Keratinocyte (primary cell): ENCODE data around the gene KIF5B. TPM values are rescaled to one million over a fixed set of nuclear protein-coding genes. Genes with fewer than 3 reads are reported as not detected.

Experiments
- DNase-seq: peaks from one replicate; pipeline ENCODE4 v3.0.0-alpha.2; 2011; ENCODE audit warnings: low read depth, missing footprints, low spot score
- FAIRE-seq: peaks from 2 replicates; lab custom pipeline; 2011; peaks lifted over from hg19 to GRCh38; lab: Jason Lieb, UNC
- H2AFZ ChIP-seq: 2 replicates; pipeline ENCODE4 v1.6.0; 2012; ENCODE audit warnings: low read length, control low read depth, inconsistent platforms; ENCODE audit not compliant: control insufficient read depth
- H3K27ac ChIP-seq: 2 replicates; pipeline ENCODE4 v1.5.1; 2011; ENCODE audit warnings: low read length; ENCODE audit not compliant: control insufficient read depth, insufficient read depth
- H3K27me3 ChIP-seq: 3 replicates; pipeline ENCODE4 v1.6.0; 2011; ENCODE audit warnings: low read length; ENCODE audit not compliant: control insufficient read depth, insufficient read depth; ENCODE audit errors: extremely low read depth
- H3K36me3 ChIP-seq, 2 experiments: 2 replicates in 1 of 2; 3 replicates in 1 of 2; pipeline ENCODE4 v1.5.1; 2011; ENCODE audit warnings: low read length in 2 of 2, mild to moderate bottlenecking in 1 of 2; ENCODE audit not compliant: control insufficient read depth in 2 of 2, insufficient read depth in 2 of 2; ENCODE audit errors: extremely low read depth in 1 of 2
- H3K4me1 ChIP-seq: 3 replicates; pipeline ENCODE4 v1.5.1; 2011; ENCODE audit warnings: low read length; ENCODE audit not compliant: control insufficient read depth, insufficient read depth; ENCODE audit errors: extremely low read depth
- H3K4me2 ChIP-seq: 3 replicates; pipeline ENCODE4 v1.6.0; 2011; ENCODE audit warnings: low read depth, low read length; ENCODE audit not compliant: control insufficient read depth, insufficient read depth; ENCODE audit errors: extremely low read depth
- H3K4me3 ChIP-seq, 3 experiments: fragments of 200-600 bp in 1 of 3; sonication (generic) in 1 of 3; 2 replicates in 2 of 3; 3 replicates in 1 of 3; pipeline ENCODE4 v1.5.1; 2011 to 2016; ENCODE audit warnings: low read length in 3 of 3, mild to moderate bottlenecking in 3 of 3, control low read depth in 2 of 3, inconsistent platforms in 1 of 3, low read depth in 1 of 3, mixed read lengths in 1 of 3, mixed run types in 1 of 3, moderate library complexity in 1 of 3; ENCODE audit not compliant: control insufficient read depth in 2 of 3, insufficient read depth in 2 of 3; ENCODE audit errors: extremely low read depth in 1 of 3
- H3K79me2 ChIP-seq: 2 replicates; pipeline ENCODE4 v1.6.0; 2012; ENCODE audit warnings: low read length; ENCODE audit not compliant: control insufficient read depth, insufficient read depth
- H3K9ac ChIP-seq: 3 replicates; pipeline ENCODE4 v1.6.0; 2011; ENCODE audit warnings: low read length; ENCODE audit not compliant: control insufficient read depth, insufficient read depth; ENCODE audit errors: extremely low read depth
- H3K9me1 ChIP-seq: 3 replicates; pipeline ENCODE4 v1.6.0; 2011; ENCODE audit warnings: low read length; ENCODE audit not compliant: control insufficient read depth, insufficient read depth; ENCODE audit errors: extremely low read depth
- H3K9me3 ChIP-seq: 2 replicates; pipeline ENCODE4 v1.5.1; 2012; ENCODE audit warnings: low read depth, low read length; ENCODE audit not compliant: control insufficient read depth
- H4K20me1 ChIP-seq: 3 replicates; pipeline ENCODE4 v1.6.0; 2011; ENCODE audit warnings: low read length; ENCODE audit not compliant: control insufficient read depth, insufficient read depth; ENCODE audit errors: extremely low read depth
- EZH2 ChIP-seq: IDR thresholded peaks from one replicate; pipeline ENCODE4 v1.6.1; 2012; ENCODE audit warnings: inconsistent platforms, mild to moderate bottlenecking, low read length, moderate library complexity
- dilution Hi-C: fragments of 300-500 bp; cut with MboI; formaldehyde crosslinking; loops from one replicate; pipeline ENCODE4 v1.7.0; 2020; ENCODE audit warnings: low sequenced_read_pairs; ENCODE audit not compliant: extremely low pct_ligation_motif_present
- polyA plus RNA-seq, 5 experiments: library from polyadenylated mRNA; depleted of rRNA in 3 of 5; stranded (reverse) in 3 of 5; stranded (forward) in 1 of 5; unstranded in 1 of 5; fragments of >200 nt; gene quantifications; 1 replicate in 1 of 5; 2 replicates in 3 of 5; 3 replicates in 1 of 5; pipeline versions ENCODE4 v1.2.1 to v1.2.3, GENCODE V29; 2011 to 2012; ENCODE audit warnings: missing spikeins in 2 of 5, low read depth in 1 of 5, low replicate concordance in 1 of 5
- TF ChIP-seq, protein P1 (sequence below), 3 experiments: IDR thresholded peaks in 1 of 3; conservative IDR thresholded peaks in 1 of 3; optimal IDR thresholded peaks in 1 of 3; 2 replicates in 2 of 3; 3 replicates in 1 of 3; pipeline versions ENCODE3 to v1.5.1; 2011; ENCODE audit warnings: low read length in 3 of 3, mild to moderate bottlenecking in 3 of 3, moderate library complexity in 2 of 3, control low read depth in 1 of 3, inconsistent platforms in 1 of 3; ENCODE audit not compliant: insufficient read depth in 2 of 3; ENCODE audit errors: extremely low read depth in 1 of 3

Gene KIF5B
- polyA plus RNA-seq, 1 donor (not counting 4 experiments of a cell fraction or from before 2014, with no cell fraction given), result 82.1 TPM

DNA sequence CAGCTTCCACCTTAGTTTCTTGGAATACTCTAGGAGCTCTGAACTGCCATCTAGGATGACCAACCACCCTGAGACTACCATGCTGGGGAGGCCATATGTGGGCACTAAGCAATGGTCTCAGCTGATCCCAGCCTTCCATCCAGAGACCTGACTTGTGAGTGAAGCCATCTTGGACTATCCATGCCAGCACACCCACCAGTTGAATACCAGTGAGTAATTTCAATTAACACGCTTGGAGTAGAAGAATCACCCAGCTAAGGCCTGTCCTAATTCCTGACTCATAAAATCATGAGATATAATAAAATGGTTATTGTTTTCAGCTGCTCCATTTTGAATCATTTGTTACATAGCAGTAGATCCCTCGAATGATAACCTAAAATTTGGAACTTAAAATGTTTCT lies 5.2 kb upstream of the KIF5B start:
- peak; percentile 26 for FAIRE-seq

DNA sequence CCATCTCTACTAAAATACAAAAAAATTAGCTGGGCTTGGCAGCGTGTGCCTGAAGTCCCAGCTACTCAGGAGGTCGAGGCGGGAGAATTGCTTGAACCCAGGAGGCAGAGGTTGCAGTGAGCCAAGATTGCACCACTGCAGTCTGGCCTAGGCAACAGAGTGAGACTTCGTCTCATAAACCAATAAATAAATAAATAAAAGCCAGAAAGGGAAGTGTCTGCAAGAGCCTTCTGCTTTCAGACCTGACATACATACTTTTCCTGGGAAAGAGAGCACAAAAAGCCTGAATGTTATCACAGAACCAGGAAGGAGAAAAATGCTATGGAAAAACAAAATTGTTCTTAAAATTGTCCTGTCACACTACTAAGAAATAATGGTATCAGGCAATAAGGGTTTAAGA lies 4.1 kb upstream of the KIF5B start:
- Histone ChIP-seq H4K20me1 (peaks cover under 1% of the 10 kb centered on the region), H3K9me1 (no peaks in the 10 kb centered on the region), H3K27ac (no peak overlapping the region), H3K4me1 (peaks cover 5% of the 10 kb centered on the region), H3K9ac (no peak overlapping the region), H3K4me2 (no peak overlapping the region), H3K36me3 (no peaks in the 10 kb centered on the region), H3K79me2 (peaks cover 8% of the 10 kb centered on the region), H3K4me3 (no peak overlapping the region), H3K9me3 (no peaks in the 10 kb centered on the region), H3K27me3 (no peaks in the 10 kb centered on the region), H2AFZ (no peak overlapping the region)
- DNase-seq (no peak), FAIRE-seq (no peak)
- dilution Hi-C loops, result no loop called here
- TF ChIP-seq, protein P1, sequence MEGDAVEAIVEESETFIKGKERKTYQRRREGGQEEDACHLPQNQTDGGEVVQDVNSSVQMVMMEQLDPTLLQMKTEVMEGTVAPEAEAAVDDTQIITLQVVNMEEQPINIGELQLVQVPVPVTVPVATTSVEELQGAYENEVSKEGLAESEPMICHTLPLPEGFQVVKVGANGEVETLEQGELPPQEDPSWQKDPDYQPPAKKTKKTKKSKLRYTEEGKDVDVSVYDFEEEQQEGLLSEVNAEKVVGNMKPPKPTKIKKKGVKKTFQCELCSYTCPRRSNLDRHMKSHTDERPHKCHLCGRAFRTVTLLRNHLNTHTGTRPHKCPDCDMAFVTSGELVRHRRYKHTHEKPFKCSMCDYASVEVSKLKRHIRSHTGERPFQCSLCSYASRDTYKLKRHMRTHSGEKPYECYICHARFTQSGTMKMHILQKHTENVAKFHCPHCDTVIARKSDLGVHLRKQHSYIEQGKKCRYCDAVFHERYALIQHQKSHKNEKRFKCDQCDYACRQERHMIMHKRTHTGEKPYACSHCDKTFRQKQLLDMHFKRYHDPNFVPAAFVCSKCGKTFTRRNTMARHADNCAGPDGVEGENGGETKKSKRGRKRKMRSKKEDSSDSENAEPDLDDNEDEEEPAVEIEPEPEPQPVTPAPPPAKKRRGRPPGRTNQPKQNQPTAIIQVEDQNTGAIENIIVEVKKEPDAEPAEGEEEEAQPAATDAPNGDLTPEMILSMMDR (optimal IDR thresholded peaks at IDR 0.05 in 1 of 3, IDR thresholded peaks at IDR 0.05 in 1 of 3, conservative IDR thresholded peaks at IDR 0.05 in 1 of 3; ENCODE audit: extremely low read depth in 1 of 3, insufficient read depth in 2 of 3, low read length in 3 of 3), result no peak
- TF ChIP-seq EZH2, result no peak

More for the DNA sequence above, 5.2 kb upstream of the KIF5B start:
- Histone ChIP-seq H3K79me2 (no peaks in the 10 kb centered on the region), H3K27me3 (no peaks in the 10 kb centered on the region), H3K9ac (no peak overlapping the region), H4K20me1 (no peaks in the 10 kb centered on the region), H3K9me1 (no peaks in the 10 kb centered on the region), H3K4me2 (no peak overlapping the region), H3K4me1 (peaks cover 5% of the 10 kb centered on the region), H3K4me3 (no peak overlapping the region), H2AFZ (peak overlapping the region; percentile 28), H3K36me3 (no peaks in the 10 kb centered on the region), H3K9me3 (no peaks in the 10 kb centered on the region), H3K27ac (no peak overlapping the region)
- DNase-seq, result no peak
- no peak for TF ChIP-seq EZH2
- TF ChIP-seq, protein P1 (optimal IDR thresholded peaks at IDR 0.05 in 1 of 3, IDR thresholded peaks at IDR 0.05 in 1 of 3, conservative IDR thresholded peaks at IDR 0.05 in 1 of 3; ENCODE audit: extremely low read depth in 1 of 3, insufficient read depth in 2 of 3, low read length in 3 of 3), result no peak
- dilution Hi-C loops, result no loop called here
